GM19023 (cell line): ENCODE measurements around the gene PLCH2.

Source experiments
- ATAC-seq: cut with Tn5 transposase; IDR thresholded peaks from one replicate; pipeline ENCODE4 v1.9.1; 2021; ENCODE audit warnings: mild to moderate bottlenecking, moderate library complexity; ENCODE audit not compliant: unreplicated experiment

The PLCH2 gene

GRCh38 chr1:2495546-2495945 lies 19.5 kb downstream of the PLCH2 start:
- ATAC-seq, result no peak

- ATAC-seq, result no peak
These were observed 20.1 kb downstream of the PLCH2 start for GRCh38 chr1:2496087-2496622.

GRCh38 chr1:2496746-2497145 lies 20.7 kb downstream of the PLCH2 start:
- ATAC-seq, result no peak

- no peak for ATAC-seq
These were observed 21.8 kb downstream of the PLCH2 start for GRCh38 chr1:2497891-2498290.

- ATAC-seq, result no peak
These were observed 22.6 kb downstream of the PLCH2 start for GRCh38 chr1:2498648-2499047.

GRCh38 chr1:2499260-2499659 lies 23.2 kb downstream of the PLCH2 start:
- no peak for ATAC-seq

GRCh38 chr1:2499986-2500596 lies 24.0 kb downstream of the PLCH2 start:
- no peak for ATAC-seq

- no peak for ATAC-seq
These were observed 25.1 kb downstream of the PLCH2 start for GRCh38 chr1:2501041-2501819.

- ATAC-seq, result no peak
These were observed 25.7 kb downstream of the PLCH2 start for GRCh38 chr1:2501820-2502119.

- ATAC-seq, result no peak
These were observed 26.1 kb downstream of the PLCH2 start for GRCh38 chr1:2502210-2502609.

- ATAC-seq, result no peak
These were observed 26.8 kb downstream of the PLCH2 start for GRCh38 chr1:2502661-2503553.

GRCh38 chr1:2503554-2504224 lies 27.6 kb downstream of the PLCH2 start:
- ATAC-seq, result no peak

- ATAC-seq, result no peak
These were observed 28.3 kb downstream of the PLCH2 start for GRCh38 chr1:2504225-2504948.

GRCh38 chr1:2504949-2505272 lies 28.8 kb downstream of the PLCH2 start:
- ATAC-seq, result no peak

- ATAC-seq, result no peak
These were observed 29.4 kb downstream of the PLCH2 start for GRCh38 chr1:2505461-2505994.

GRCh38 chr1:2506007-2506860 lies 30.1 kb downstream of the PLCH2 start:
- no peak for ATAC-seq

- no peak for ATAC-seq
These were observed 30.9 kb downstream of the PLCH2 start for GRCh38 chr1:2506901-2507565.

- no peak for ATAC-seq
These were observed 31.7 kb downstream of the PLCH2 start for GRCh38 chr1:2507744-2508155.

- no peak for ATAC-seq
These were observed 32.1 kb downstream of the PLCH2 start for GRCh38 chr1:2508180-2508579.
